ENCODE results near the gene METAP1.

GRCh38 chr4:99029852-99030251, 34.3 kb downstream of the METAP1 start:
- TF ChIP-seq POLR2A (IDR thresholded peaks at IDR 0.05) (no peak), CTCF (IDR thresholded peaks at IDR 0.05) (no peak)

Measured in heart left ventricle (tissue), 13 donors.